Fibroblast of mammary gland (primary cell): ENCODE measurements around the gene AFAP1.
"Not testable (repeated sequence)": the region's sequence is repeated elsewhere in the genome, so short reads cannot be mapped to it uniquely, and the experiment has no call there.

Experiments
- DNase-seq: peaks from one replicate; pipeline ENCODE4 v3.0.0-alpha.2; 2010; ENCODE audit warnings: low read depth
- H3K4me3 ChIP-seq: 2 replicates; pipeline ENCODE4 v1.5.1; 2011; ENCODE audit warnings: low read depth, mild to moderate bottlenecking, low read length, moderate library complexity; ENCODE audit not compliant: control insufficient read depth
- TF ChIP-seq, protein P1 (sequence below): conservative IDR thresholded peaks from 2 replicates; pipeline ENCODE4 v1.5.1; 2011; ENCODE audit warnings: low read depth, low read length, inconsistent platforms; ENCODE audit not compliant: control insufficient read depth, insufficient read depth

The AFAP1 gene

DNA sequence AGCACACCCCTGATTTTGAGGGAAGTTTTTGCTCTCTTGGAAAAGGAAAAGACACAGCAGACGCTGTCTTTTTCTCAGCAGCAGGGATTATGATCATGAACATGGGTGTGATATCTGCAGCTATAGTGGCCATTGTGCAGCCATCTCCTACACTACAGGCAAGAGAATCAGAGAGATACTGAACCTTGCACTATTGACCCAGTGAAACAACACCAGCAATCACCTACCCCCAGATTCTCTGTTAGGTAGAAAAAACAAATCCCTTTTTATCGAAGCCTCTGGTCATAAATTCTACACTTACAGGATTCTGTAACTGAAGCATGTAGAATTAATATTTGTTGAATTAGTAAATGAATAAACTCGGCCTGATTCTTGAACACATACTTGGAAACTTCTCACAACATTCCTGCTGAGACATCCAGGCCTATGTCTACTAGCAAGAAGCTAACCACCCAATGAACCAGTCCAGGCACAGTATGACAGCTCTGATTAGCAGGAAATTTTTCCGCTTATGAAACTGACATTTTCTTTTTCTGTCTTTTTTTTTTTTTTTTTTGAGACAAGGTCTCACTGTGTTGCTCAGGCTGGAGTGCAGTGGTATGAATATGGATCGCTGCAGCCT is 5.0 kb upstream of the AFAP1 start:
- DNase-seq, result no peak
- no peak overlapping the region for H3K4me3 ChIP-seq
- TF ChIP-seq, protein P1, sequence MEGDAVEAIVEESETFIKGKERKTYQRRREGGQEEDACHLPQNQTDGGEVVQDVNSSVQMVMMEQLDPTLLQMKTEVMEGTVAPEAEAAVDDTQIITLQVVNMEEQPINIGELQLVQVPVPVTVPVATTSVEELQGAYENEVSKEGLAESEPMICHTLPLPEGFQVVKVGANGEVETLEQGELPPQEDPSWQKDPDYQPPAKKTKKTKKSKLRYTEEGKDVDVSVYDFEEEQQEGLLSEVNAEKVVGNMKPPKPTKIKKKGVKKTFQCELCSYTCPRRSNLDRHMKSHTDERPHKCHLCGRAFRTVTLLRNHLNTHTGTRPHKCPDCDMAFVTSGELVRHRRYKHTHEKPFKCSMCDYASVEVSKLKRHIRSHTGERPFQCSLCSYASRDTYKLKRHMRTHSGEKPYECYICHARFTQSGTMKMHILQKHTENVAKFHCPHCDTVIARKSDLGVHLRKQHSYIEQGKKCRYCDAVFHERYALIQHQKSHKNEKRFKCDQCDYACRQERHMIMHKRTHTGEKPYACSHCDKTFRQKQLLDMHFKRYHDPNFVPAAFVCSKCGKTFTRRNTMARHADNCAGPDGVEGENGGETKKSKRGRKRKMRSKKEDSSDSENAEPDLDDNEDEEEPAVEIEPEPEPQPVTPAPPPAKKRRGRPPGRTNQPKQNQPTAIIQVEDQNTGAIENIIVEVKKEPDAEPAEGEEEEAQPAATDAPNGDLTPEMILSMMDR, result no peak

DNA sequence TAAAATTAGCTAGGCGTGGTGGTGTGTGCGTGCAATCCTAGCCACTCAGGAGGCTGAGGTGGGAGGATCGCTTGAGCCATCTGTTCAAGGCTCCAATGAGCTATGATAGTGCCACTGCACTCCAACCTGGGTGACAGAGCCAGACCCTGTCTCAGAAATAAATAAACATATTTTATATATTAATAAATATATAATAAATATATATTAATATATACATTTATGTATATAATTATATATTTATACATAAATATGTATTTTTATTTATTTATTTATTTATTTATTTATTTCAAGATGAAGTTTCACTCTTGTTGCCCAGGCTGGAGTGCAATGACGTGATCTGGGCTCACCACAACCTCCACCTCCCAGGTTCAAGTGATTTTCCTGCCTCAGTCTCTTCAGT is 4.0 kb upstream of the AFAP1 start:
- not testable (repeated sequence) for DNase-seq, H3K4me3 ChIP-seq

DNA sequence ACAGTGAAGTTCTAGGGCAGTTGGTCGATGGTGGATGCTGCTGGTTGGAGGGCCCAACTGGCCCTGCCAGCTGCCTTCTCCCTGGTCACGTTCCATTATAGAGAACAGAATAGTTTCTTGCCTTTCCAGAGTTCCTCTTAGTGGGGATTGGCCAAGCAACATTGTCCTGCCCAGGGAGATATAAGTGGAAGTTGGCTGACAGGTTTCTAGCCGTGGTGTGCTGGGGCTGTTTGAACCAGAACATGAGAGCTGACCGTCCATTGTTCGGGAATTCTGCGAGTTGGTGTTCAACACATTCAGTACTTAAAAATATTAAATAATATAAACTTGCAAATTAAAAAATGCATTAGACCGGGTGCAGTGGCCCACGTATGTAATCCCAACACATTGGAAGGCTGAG is 3.5 kb upstream of the AFAP1 start:
- TF ChIP-seq, protein P1, result no peak
- no peak for DNase-seq
- H3K4me3 ChIP-seq, result no peak overlapping the region

DNA sequence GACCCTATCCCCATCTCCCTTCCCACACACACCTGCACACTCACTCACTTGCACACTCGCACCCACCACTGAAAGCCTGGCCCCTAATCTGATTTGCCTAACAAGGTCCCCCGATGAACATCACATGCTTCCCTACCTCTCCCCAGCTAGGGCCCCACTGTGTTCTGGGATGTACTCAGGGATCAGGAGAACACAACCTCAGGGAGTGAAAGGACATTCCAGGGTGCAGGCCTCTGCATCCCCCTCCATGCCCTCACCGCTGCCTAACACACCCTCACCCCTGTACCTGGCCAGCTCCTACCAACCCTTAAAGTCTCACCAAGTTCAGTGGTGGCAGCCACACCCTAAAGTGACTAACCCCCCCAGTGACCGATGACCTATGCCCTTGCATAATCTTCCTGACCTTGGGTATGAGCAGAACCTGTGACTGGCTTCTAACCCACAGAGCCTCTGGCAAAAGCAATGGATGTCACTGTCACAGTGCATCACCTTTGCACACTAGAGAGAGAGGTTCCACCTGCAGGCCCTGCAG is 2.4 kb upstream of the AFAP1 start:
- H3K4me3 ChIP-seq, result no peak overlapping the region
- TF ChIP-seq, protein P1, result no peak
- no peak for DNase-seq

DNA sequence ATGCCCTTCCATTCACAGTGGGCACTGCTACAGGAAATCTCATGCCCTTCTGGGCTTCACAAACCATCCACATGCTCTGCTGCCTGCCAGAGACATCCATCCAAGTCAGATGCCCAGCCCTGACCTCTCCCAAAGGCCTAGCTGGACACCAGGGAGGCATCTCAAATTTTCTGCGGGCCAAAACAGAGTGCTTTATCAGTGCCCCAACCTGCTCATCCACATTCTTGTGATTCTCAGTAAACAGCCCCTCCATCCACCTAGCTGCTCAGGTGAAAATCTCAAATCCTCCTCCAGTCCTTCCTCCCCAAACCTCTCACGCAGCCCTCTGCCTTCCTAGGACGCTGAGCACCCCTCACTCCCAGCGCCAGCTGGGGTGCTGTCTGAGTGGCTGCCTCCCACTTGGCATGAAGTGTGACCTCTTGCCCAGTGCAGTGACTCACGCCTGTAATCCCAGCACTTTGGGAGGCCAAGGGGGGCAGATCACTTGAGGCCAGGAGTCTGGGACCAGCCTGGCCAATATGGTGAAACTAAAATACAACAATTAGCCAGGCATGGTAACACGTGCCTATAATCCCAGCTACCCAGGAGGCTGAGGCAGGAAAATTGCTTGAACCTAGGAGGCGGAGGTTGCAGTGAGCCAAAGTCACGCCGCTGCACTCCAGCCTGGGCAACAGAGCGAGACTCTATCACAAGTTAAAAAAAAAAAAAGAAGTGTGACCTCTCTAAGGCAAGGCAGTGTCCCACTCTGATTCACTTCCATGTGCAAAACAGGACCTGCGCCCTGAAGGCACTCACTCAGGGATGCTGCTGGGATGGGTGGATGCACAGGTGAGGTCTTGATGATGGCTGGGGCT is 1.7 kb upstream of the AFAP1 start:
- DNase-seq, result peak; percentile 43
- TF ChIP-seq, protein P1, result no peak
- H3K4me3 ChIP-seq, result no peak overlapping the region

DNA sequence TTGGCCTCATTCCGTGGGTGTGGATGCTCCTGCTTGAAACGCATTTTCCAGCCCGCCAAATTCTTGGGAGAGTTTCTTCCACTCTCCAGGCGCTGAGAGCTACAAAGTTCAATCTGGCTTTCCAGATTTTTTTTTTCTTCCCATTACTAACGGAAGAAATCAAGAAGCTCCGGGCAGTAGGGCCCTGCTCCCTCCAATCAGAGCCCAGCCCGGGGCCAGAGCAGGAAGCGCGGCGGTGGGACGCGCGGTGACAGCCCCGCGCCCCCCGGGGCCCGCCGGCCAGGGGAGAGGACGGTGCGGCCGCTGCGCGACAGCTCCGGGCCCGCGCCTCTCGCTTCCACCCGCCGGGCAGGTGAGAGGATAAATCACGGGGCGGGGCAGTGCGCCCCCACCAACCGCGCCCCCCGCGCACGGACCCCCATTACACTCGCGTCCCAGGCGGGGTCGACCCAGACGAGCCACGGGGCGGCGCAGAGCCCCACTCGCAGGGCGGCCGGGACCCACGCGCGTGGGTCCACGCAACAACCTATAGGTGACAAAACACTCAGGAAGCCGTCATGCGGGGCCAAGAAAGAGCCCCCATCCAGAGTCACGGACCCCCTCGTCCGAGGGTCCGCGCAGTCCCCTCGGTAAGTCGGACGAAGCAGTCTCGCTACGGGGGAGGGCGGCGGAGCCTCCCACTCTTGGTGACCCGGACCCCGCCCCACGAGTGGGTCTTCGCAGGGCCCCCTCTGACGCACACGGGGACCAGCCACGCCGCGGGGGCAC is 868 bp downstream of the AFAP1 start:
- DNase-seq, result peak; percentile 48
- TF ChIP-seq, protein P1, result no peak
- H3K4me3 ChIP-seq, result peak overlapping the region; percentile 81

DNA sequence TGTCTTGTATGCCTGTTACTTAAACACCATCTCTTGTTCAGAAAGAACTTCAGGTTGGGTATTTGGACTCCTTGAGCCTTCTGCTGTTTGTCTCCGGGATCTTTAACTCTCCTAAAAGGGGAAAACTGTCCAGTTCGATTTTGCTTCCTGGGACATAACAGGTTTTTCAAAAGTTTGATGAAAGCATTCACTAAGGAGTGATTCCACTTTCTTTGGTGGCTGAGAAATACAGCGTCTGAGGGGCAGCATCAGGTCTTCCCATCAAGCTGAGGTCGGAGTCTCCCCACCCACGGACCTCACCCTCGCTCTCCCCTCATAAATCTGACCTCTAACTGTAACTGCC is 1.4 kb downstream of the AFAP1 start:
- TF ChIP-seq, protein P1, result no peak
- no peak for DNase-seq
- H3K4me3 ChIP-seq, result peak overlapping the region; percentile 81
